HL-60 (cell line): Measurements from ENCODE around the gene B3GALNT2.

Experiments used
- CTCF ChIP-seq: IDR thresholded peaks from one replicate; pipeline ENCODE4 v1.5.1; 2011; ENCODE audit warnings: low read length, control low read depth, inconsistent platforms; ENCODE audit not compliant: insufficient read depth
- POLR2AphosphoS5 ChIP-seq: IDR thresholded peaks from 2 replicates; pipeline ENCODE4 v1.6.1; 2012; ENCODE audit warnings: low read depth

- TF ChIP-seq CTCF = no peak
- no peak for TF ChIP-seq POLR2AphosphoS5
Measured at GRCh38 chr1:235486321-235486720, 17.9 kb downstream of the B3GALNT2 start.
